Measurements from ENCODE around the gene COPE.

The COPE gene

GRCh38 chr19:18940769-18941627 is 21.8 kb upstream of the COPE start, which contains the start of gene HOMER3:
HOMER3 (minus strand) TSS chr19:18941217; CDS start chr19:18938982, 2,235 bp downstream.
- Histone ChIP-seq H3K9me3 (ENCODE audit: insufficient read depth, low read length) (no peaks in the 10 kb centered on the region), H3K4me3 (ENCODE audit: low read length) (peak within 1 kb of the TSS; percentile 78), H3K27ac (ENCODE audit: low read length) (no peak within 1 kb of the TSS), H3K27me3 (ENCODE audit: low read depth, low read length) (peaks cover 7% of the 10 kb centered on the region), H4K20me1 (ENCODE audit: insufficient read depth, low read length) (no peaks in the 10 kb centered on the region), H3K4me1 (ENCODE audit: low read length) (peaks cover 12% of the 10 kb centered on the region; the same call in 1 of the 2 replicates), H2AFZ (ENCODE audit: low read depth, low read length) (peak within 1 kb of the TSS; percentile 82), H3K4me2 (ENCODE audit: low read length) (peak within 1 kb of the TSS; percentile 79), H3K9ac (ENCODE audit: low read length) (peak within 1 kb of the TSS; percentile 63), H3K36me3 (replicated peaks; ENCODE audit: low read depth, low read length) (no peaks in the 10 kb centered on the region), H3K79me2 (ENCODE audit: low read length) (no peaks in the 10 kb centered on the region)
- TF ChIP-seq CTCF (IDR thresholded peaks at IDR 0.05; ENCODE audit: low read depth, low read length) (no peak), EZH2phosphoT487 (IDR thresholded peaks at IDR 0.05; ENCODE audit: low read depth) (no peak)

- Histone ChIP-seq H3K4me2 (ENCODE audit: low read length) (peak overlapping the region; percentile 79), H3K9ac (ENCODE audit: low read length) (peak overlapping the region; percentile 63), H3K4me3 (ENCODE audit: low read length) (peak overlapping the region; percentile 78), H3K36me3 (replicated peaks; ENCODE audit: low read depth, low read length) (no peaks in the 10 kb centered on the region), H4K20me1 (ENCODE audit: insufficient read depth, low read length) (no peaks in the 10 kb centered on the region), H3K4me1 (ENCODE audit: low read length) (peaks cover 12% of the 10 kb centered on the region; the same call in 1 of the 2 replicates), H3K27ac (ENCODE audit: low read length) (no peak overlapping the region), H3K79me2 (ENCODE audit: low read length) (no peaks in the 10 kb centered on the region), H2AFZ (ENCODE audit: low read depth, low read length) (0 out of 2 replicates have a peak overlapping the region, but pooled peaks have one; percentile 47), H3K27me3 (ENCODE audit: low read depth, low read length) (peaks cover 7% of the 10 kb centered on the region), H3K9me3 (ENCODE audit: insufficient read depth, low read length) (no peaks in the 10 kb centered on the region)
- no peak for TF ChIP-seq EZH2phosphoT487 (IDR thresholded peaks at IDR 0.05; ENCODE audit: low read depth)
- TF ChIP-seq CTCF (IDR thresholded peaks at IDR 0.05; ENCODE audit: low read depth, low read length) = no peak
These were observed 21.0 kb upstream of the COPE start for GRCh38 chr19:18939922-18940768.

GRCh38 chr19:18939163-18939562 is 20.0 kb upstream of the COPE start:
- H3K9ac ChIP-seq (ENCODE audit: low read length) = no peak overlapping the region
- H3K4me1 ChIP-seq (ENCODE audit: low read length) = peaks cover 12% of the 10 kb centered on the region; the same call in 1 of the 2 replicates
- H3K79me2 ChIP-seq (ENCODE audit: low read length) = no peaks in the 10 kb centered on the region
- no peaks in the 10 kb centered on the region for H3K9me3 ChIP-seq (ENCODE audit: insufficient read depth, low read length)
- no peak overlapping the region for H3K4me3 ChIP-seq (ENCODE audit: low read length)
- no peak overlapping the region for H2AFZ ChIP-seq (ENCODE audit: low read depth, low read length)
- no peak overlapping the region for H3K27ac ChIP-seq (ENCODE audit: low read length)
- TF ChIP-seq EZH2phosphoT487 (IDR thresholded peaks at IDR 0.05; ENCODE audit: low read depth) (no peak), CTCF (IDR thresholded peaks at IDR 0.05; ENCODE audit: low read depth, low read length) (no peak)
- no peaks in the 10 kb centered on the region for H4K20me1 ChIP-seq (ENCODE audit: insufficient read depth, low read length)
- H3K36me3 ChIP-seq (replicated peaks; ENCODE audit: low read depth, low read length) = no peaks in the 10 kb centered on the region
- no peak overlapping the region for H3K4me2 ChIP-seq (ENCODE audit: low read length)
- peaks cover 7% of the 10 kb centered on the region for H3K27me3 ChIP-seq (ENCODE audit: low read depth, low read length)

- H3K27ac ChIP-seq (ENCODE audit: low read length) = no peak overlapping the region
- no peak for TF ChIP-seq EZH2phosphoT487 (IDR thresholded peaks at IDR 0.05; ENCODE audit: low read depth)
- no peak for TF ChIP-seq CTCF (IDR thresholded peaks at IDR 0.05; ENCODE audit: low read depth, low read length)
- no peak overlapping the region for H3K4me2 ChIP-seq (ENCODE audit: low read length)
- no peaks in the 10 kb centered on the region for H3K27me3 ChIP-seq (ENCODE audit: low read depth, low read length)
- H3K9ac ChIP-seq (ENCODE audit: low read length) = no peak overlapping the region
- H3K36me3 ChIP-seq (replicated peaks; ENCODE audit: low read depth, low read length) = no peaks in the 10 kb centered on the region
- H3K79me2 ChIP-seq (ENCODE audit: low read length) = no peaks in the 10 kb centered on the region
- H3K9me3 ChIP-seq (ENCODE audit: insufficient read depth, low read length) = no peaks in the 10 kb centered on the region
- no peak overlapping the region for H2AFZ ChIP-seq (ENCODE audit: low read depth, low read length)
- no peaks in the 10 kb centered on the region for H4K20me1 ChIP-seq (ENCODE audit: insufficient read depth, low read length)
- no peaks in the 10 kb centered on the region for H3K4me1 ChIP-seq (ENCODE audit: low read length)
- no peak overlapping the region for H3K4me3 ChIP-seq (ENCODE audit: low read length)
These were observed 14.1 kb upstream of the COPE start for GRCh38 chr19:18933297-18933696.

Data from OCI-LY3 (cell line).